Retinal pigment epithelial cell (primary cell): Measurements from ENCODE around the gene DDIT4L.
A peak's percentile ranks its signal among the peaks of the same experiment; 100 is the strongest.

ENCODE experiments used
- DNase-seq: peaks from one replicate; pipeline ENCODE4 v3.0.0-alpha.2; 2010; ENCODE audit warnings: low read depth
- H3K4me3 ChIP-seq: 2 replicates; pipeline ENCODE4 v1.5.1; 2011; ENCODE audit warnings: mild to moderate bottlenecking, low read length, control low read depth, moderate library complexity
- CTCF ChIP-seq: conservative IDR thresholded peaks from 2 replicates; pipeline ENCODE4 v1.5.1; 2011; ENCODE audit warnings: low read depth, low read length, control low read depth, inconsistent platforms

The DDIT4L gene

GRCh38 chr4:100166297-100167039 is 23.8 kb downstream of the DDIT4L start:
- H3K4me3 ChIP-seq: no peak overlapping the region
- TF ChIP-seq CTCF: no peak
- DNase-seq: no peak

- TF ChIP-seq CTCF: no peak
- no peak overlapping the region for H3K4me3 ChIP-seq
- DNase-seq: peak; percentile 71
Observed at GRCh38 chr4:100165809-100166208, 24.5 kb downstream of the DDIT4L start.

- DNase-seq: no peak
- TF ChIP-seq CTCF: no peak
- H3K4me3 ChIP-seq: no peak overlapping the region
Observed at GRCh38 chr4:100164808-100165760, 25.2 kb downstream of the DDIT4L start.

- no peak for TF ChIP-seq CTCF
Observed at GRCh38 chr4:100162027-100162685, 28.1 kb downstream of the DDIT4L start.

GRCh38 chr4:100149190-100149589 is 41.1 kb downstream of the DDIT4L start:
- no peak for DNase-seq
- TF ChIP-seq CTCF: no peak
- H3K4me3 ChIP-seq: no peak overlapping the region

More at GRCh38 chr4:100162027-100162685, 28.1 kb downstream of the DDIT4L start:
- no peak overlapping the region for H3K4me3 ChIP-seq
- DNase-seq: no peak

GRCh38 chr4:100147684-100148083 is 42.6 kb downstream of the DDIT4L start:
- H3K4me3 ChIP-seq: no peak overlapping the region
- TF ChIP-seq CTCF: no peak
- DNase-seq: no peak
